HepG2 (cell line): Measurements from ENCODE around the gene NDUFB10. TPM values are rescaled to one million over a fixed set of nuclear protein-coding genes. Genes with fewer than 3 reads are reported as not detected.

Experiments
- ETV6 ChIP-seq: sonication (generic); formaldehyde crosslinking; conservative IDR thresholded peaks from 2 replicates; pipeline ENCODE4 v1.4.0; 2020; ENCODE audit warnings: missing genetic modification reagents
- ISL2 ChIP-seq: sonication (generic); formaldehyde crosslinking; IDR thresholded peaks from 2 replicates; pipeline ENCODE4 v1.5.0; 2020; ENCODE audit warnings: missing genetic modification reagents
- KLF11 ChIP-seq: IDR thresholded peaks from 2 replicates; pipeline ENCODE4 v1.6.1; 2016; ENCODE audit warnings: missing compliant biosample characterization
- MEIS2 ChIP-seq: sonication (generic); formaldehyde crosslinking; IDR thresholded peaks from 2 replicates; pipeline ENCODE4 v1.9.0; 2021; ENCODE audit warnings: mild to moderate bottlenecking, missing genetic modification reagents
- MZF1 ChIP-seq: sonication (generic); formaldehyde crosslinking; IDR thresholded peaks from 2 replicates; pipeline ENCODE4 v1.8.1; 2023; ENCODE audit warnings: mild to moderate bottlenecking, missing genetic modification reagents, borderline replicate concordance
- NFIB ChIP-seq: sonication (generic); formaldehyde crosslinking; IDR thresholded peaks from 2 replicates; pipeline ENCODE4 v1.9.0; 2021; ENCODE audit warnings: missing genetic modification reagents, mild to moderate bottlenecking, borderline replicate concordance
- NR1H2 ChIP-seq: sonication (generic); formaldehyde crosslinking; IDR thresholded peaks from 2 replicates; pipeline ENCODE4 v1.8.1; 2022; ENCODE audit warnings: low read depth, missing genetic modification reagents, borderline replicate concordance
- SMAD1 ChIP-seq: sonication (generic); formaldehyde crosslinking; IDR thresholded peaks from 2 replicates; pipeline ENCODE4 v1.4.0; 2020; ENCODE audit warnings: missing genetic modification reagents, low read depth, mild to moderate bottlenecking, borderline replicate concordance
- SMAD3 ChIP-seq: sonication (generic); formaldehyde crosslinking; IDR thresholded peaks from 2 replicates; pipeline ENCODE4 v1.4.0; 2020; ENCODE audit warnings: missing genetic modification reagents
- ZFP36 ChIP-seq: fragments of 150-350 bp; IDR thresholded peaks from 2 replicates; pipeline ENCODE4 v1.6.1; 2018; ENCODE audit warnings: borderline replicate concordance, low read length, low read depth; ENCODE audit not compliant: partially characterized antibody
- ZNF350 ChIP-seq: sonication (generic); formaldehyde crosslinking; IDR thresholded peaks from 2 replicates; pipeline ENCODE4 v1.4.0; 2020; ENCODE audit warnings: mild to moderate bottlenecking, low read depth, missing genetic modification reagents, borderline replicate concordance
- ZNF382 ChIP-seq: sonication (generic); formaldehyde crosslinking; IDR thresholded peaks from 2 replicates; pipeline ENCODE4 v1.5.0; 2020; ENCODE audit warnings: missing genetic modification reagents, mild to moderate bottlenecking, borderline replicate concordance
- ZNF496 ChIP-seq: sonication (generic); formaldehyde crosslinking; IDR thresholded peaks from 2 replicates; pipeline ENCODE4 v1.8.1; 2023; ENCODE audit warnings: mild to moderate bottlenecking, moderate library complexity, missing genetic modification reagents; ENCODE audit not compliant: insufficient replicate concordance
- ZNF607 ChIP-seq: sonication (generic); formaldehyde crosslinking; IDR thresholded peaks from 2 replicates; pipeline ENCODE4 v1.5.1; 2020; ENCODE audit warnings: missing genetic modification reagents, mild to moderate bottlenecking, borderline replicate concordance
- ZNF644 ChIP-seq: IDR thresholded peaks from 2 replicates; pipeline ENCODE4 v1.6.1; 2016; ENCODE audit warnings: low read depth
- ZNF660 ChIP-seq: sonication (generic); formaldehyde crosslinking; IDR thresholded peaks from 2 replicates; pipeline ENCODE4 v1.5.1; 2020; ENCODE audit warnings: mild to moderate bottlenecking, low read depth, missing genetic modification reagents, borderline replicate concordance
- polyA plus RNA-seq, 8 experiments: library from polyadenylated mRNA; depleted of rRNA in 3 of 8; stranded (reverse) in 7 of 8; unstranded in 1 of 8; fragments of >200 nt; fragmentation: Illumina TruSeq in 4 of 8; extraction: Trizol in 4 of 8; gene quantifications; 2 replicates each; pipeline versions ENCODE4 v1.2.1 to v1.2.3, GENCODE V29; 2011 to 2016; ENCODE audit warnings: low read depth in 4 of 8, missing spikeins in 1 of 8, mixed read lengths in 1 of 8; ENCODE audit not compliant: insufficient read depth in 1 of 8
- total RNA-seq, 5 experiments: library from RNA; depleted of rRNA; stranded (reverse); fragments of >200 nt; fragmentation: Illumina TruSeq; extraction: Trizol; gene quantifications; 2 replicates each; pipeline ENCODE4 v1.2.3, GENCODE V29; 2016; ENCODE audit warnings: low read depth in 1 of 5
- TF ChIP-seq, protein P1 (sequence below): sonication (generic); formaldehyde crosslinking; IDR thresholded peaks from 2 replicates; pipeline ENCODE4 v1.8.0; 2022; ENCODE audit warnings: missing genetic modification reagents, mild to moderate bottlenecking, borderline replicate concordance
- TF ChIP-seq, protein P2 (sequence below): sonication (generic); formaldehyde crosslinking; conservative IDR thresholded peaks from 2 replicates; pipeline ENCODE4 v1.8.0; 2022; ENCODE audit warnings: missing genetic modification reagents
- TF ChIP-seq, protein P3 (sequence below): IDR thresholded peaks from 2 replicates; pipeline ENCODE4 v1.6.1; 2016
- TF ChIP-seq, protein P4 (sequence below): IDR thresholded peaks from 2 replicates; pipeline ENCODE4 v1.6.1; 2016; ENCODE audit warnings: missing genetic modification reagents, missing compliant biosample characterization
- TF ChIP-seq, protein P5 (sequence below): sonication (generic); formaldehyde crosslinking; IDR thresholded peaks from 2 replicates; pipeline ENCODE4 v1.4.0; 2020; ENCODE audit warnings: missing genetic modification reagents
- TF ChIP-seq, protein P6 (sequence below): sonication (generic); formaldehyde crosslinking; IDR thresholded peaks from 2 replicates; pipeline ENCODE4 v1.9.0; 2021; ENCODE audit warnings: missing genetic modification reagents, mild to moderate bottlenecking, borderline replicate concordance

Gene NDUFB10
- total and polyA plus RNA-seq, 2 of the 13 experiments (the other 11 are each of a cell fraction or from before 2014, with no cell fraction given) = 68.6 to 157 TPM

DNA sequence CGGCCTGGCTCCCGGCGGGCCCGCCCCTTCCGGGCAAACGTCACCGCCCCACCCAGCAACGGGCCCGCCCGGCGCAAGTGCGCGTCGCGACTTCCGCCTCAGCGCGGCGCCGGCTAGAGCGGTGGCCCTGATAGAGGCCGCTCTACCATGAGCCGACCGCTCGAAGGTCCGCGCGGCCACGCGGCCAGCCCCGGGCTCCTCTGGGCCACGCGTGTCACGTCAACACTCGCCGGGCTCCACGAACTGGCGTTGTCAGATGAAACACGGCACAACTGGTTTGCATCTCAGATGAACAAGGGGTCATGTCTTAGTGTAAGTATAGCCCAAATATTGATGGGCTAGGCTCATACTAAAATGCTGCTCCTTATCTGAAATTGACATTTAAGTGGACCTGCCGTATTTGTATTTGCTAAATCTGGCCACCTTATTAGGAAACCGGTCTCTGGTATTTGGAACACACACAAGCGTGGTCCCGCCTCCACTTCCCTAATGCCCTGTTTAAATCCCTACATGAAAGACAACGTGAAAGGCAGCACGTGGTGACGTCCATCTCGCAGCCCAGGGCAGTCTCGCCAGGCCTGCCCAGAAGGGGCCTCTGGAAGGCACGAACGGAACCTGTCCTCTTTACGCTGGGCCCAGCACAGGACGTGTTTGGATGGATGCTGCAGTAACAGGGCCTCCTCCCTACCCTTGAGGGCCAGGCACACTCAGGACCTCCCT is 50.6 kb downstream of the NDUFB10 start, which contains the start of gene ZNF598 (continued):
- TF ChIP-seq NFIB (CRISPR knock-in tag) (no peak), ZNF607 (peak; percentile 78; the same call in 1 of the 2 replicates), ZNF496 (CRISPR knock-in tag) (no peak), SMAD1 (CRISPR knock-in tag) (no peak), MEIS2 (0 out of 2 replicates have a peak, but pooled peaks have one; percentile 11), MZF1 (CRISPR knock-in tag) (no peak), ZNF644 (CRISPR knock-in tag) (no peak), ISL2 (CRISPR knock-in tag) (peak; percentile 33; the same call in 1 of the 2 replicates), ZNF382 (CRISPR knock-in tag) (no peak), NR1H2 (CRISPR knock-in tag) (no peak), SMAD3 (CRISPR knock-in tag) (no peak), ZNF350 (CRISPR knock-in tag) (peak; percentile 67; the same call in 1 of the 2 replicates), ETV6 (CRISPR knock-in tag) (no peak), ZNF660 (CRISPR knock-in tag) (no peak), KLF11 (CRISPR knock-in tag) (no peak), ZFP36 (no peak)
- TF ChIP-seq, protein P1, sequence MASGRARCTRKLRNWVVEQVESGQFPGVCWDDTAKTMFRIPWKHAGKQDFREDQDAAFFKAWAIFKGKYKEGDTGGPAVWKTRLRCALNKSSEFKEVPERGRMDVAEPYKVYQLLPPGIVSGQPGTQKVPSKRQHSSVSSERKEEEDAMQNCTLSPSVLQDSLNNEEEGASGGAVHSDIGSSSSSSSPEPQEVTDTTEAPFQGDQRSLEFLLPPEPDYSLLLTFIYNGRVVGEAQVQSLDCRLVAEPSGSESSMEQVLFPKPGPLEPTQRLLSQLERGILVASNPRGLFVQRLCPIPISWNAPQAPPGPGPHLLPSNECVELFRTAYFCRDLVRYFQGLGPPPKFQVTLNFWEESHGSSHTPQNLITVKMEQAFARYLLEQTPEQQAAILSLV (CRISPR knock-in tag) = peak; percentile 68
- TF ChIP-seq, protein P2, sequence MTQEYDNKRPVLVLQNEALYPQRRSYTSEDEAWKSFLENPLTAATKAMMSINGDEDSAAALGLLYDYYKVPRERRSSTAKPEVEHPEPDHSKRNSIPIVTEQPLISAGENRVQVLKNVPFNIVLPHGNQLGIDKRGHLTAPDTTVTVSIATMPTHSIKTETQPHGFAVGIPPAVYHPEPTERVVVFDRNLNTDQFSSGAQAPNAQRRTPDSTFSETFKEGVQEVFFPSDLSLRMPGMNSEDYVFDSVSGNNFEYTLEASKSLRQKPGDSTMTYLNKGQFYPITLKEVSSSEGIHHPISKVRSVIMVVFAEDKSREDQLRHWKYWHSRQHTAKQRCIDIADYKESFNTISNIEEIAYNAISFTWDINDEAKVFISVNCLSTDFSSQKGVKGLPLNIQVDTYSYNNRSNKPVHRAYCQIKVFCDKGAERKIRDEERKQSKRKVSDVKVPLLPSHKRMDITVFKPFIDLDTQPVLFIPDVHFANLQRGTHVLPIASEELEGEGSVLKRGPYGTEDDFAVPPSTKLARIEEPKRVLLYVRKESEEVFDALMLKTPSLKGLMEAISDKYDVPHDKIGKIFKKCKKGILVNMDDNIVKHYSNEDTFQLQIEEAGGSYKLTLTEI = no peak
- TF ChIP-seq, protein P3, sequence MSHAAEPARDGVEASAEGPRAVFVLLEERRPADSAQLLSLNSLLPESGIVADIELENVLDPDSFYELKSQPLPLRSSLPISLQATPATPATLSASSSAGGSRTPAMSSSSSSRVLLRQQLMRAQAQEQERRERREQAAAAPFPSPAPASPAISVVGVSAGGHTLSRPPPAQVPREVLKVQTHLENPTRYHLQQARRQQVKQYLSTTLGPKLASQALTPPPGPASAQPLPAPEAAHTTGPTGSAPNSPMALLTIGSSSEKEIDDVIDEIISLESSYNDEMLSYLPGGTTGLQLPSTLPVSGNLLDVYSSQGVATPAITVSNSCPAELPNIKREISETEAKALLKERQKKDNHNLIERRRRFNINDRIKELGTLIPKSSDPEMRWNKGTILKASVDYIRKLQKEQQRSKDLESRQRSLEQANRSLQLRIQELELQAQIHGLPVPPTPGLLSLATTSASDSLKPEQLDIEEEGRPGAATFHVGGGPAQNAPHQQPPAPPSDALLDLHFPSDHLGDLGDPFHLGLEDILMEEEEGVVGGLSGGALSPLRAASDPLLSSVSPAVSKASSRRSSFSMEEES (CRISPR knock-in tag) = no peak
- TF ChIP-seq, protein P4, sequence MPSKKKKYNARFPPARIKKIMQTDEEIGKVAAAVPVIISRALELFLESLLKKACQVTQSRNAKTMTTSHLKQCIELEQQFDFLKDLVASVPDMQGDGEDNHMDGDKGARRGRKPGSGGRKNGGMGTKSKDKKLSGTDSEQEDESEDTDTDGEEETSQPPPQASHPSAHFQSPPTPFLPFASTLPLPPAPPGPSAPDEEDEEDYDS (CRISPR knock-in tag) = peak; percentile 9
- TF ChIP-seq, protein P5, sequence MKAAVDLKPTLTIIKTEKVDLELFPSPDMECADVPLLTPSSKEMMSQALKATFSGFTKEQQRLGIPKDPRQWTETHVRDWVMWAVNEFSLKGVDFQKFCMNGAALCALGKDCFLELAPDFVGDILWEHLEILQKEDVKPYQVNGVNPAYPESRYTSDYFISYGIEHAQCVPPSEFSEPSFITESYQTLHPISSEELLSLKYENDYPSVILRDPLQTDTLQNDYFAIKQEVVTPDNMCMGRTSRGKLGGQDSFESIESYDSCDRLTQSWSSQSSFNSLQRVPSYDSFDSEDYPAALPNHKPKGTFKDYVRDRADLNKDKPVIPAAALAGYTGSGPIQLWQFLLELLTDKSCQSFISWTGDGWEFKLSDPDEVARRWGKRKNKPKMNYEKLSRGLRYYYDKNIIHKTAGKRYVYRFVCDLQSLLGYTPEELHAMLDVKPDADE (CRISPR knock-in tag) = no peak
- TF ChIP-seq, protein P6, sequence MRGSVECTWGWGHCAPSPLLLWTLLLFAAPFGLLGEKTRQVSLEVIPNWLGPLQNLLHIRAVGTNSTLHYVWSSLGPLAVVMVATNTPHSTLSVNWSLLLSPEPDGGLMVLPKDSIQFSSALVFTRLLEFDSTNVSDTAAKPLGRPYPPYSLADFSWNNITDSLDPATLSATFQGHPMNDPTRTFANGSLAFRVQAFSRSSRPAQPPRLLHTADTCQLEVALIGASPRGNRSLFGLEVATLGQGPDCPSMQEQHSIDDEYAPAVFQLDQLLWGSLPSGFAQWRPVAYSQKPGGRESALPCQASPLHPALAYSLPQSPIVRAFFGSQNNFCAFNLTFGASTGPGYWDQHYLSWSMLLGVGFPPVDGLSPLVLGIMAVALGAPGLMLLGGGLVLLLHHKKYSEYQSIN (CRISPR knock-in tag) = no peak
